Activated CD4-positive, alpha-beta T cell treated with anti-CD3 and anti-CD28 coated beads for 1 hour (primary cell): ENCODE measurements around the gene KRT222.

Source experiments
- DNase-seq: peaks from one replicate; pipeline ENCODE4 v3.0.0-alpha.2; 2020

Gene KRT222

GRCh38 chr17:40664582-40665333 lies at the start of gene KRT222:
TSS of gene KRT222 (minus strand) at chr17:40665177. CDS start at chr17:40665099, 78 bp downstream.
- no peak for DNase-seq

- no peak for DNase-seq
These were observed 49.5 kb upstream of the KRT222 start for GRCh38 chr17:40714473-40714872.

- no peak for DNase-seq
These were observed 42.8 kb upstream of the KRT222 start for GRCh38 chr17:40707745-40708144.

- DNase-seq = no peak
These were observed 40.6 kb upstream of the KRT222 start for GRCh38 chr17:40705584-40705983.

GRCh38 chr17:40703652-40704051 lies 38.7 kb upstream of the KRT222 start, which contains the start of gene KRT24:
TSS of gene KRT24 (minus strand) at chr17:40703752. CDS start at chr17:40703693, 59 bp downstream.
- DNase-seq = no peak

- no peak for DNase-seq
These were observed 37.3 kb upstream of the KRT222 start for GRCh38 chr17:40702271-40702670.

- DNase-seq = no peak
These were observed 34.9 kb upstream of the KRT222 start for GRCh38 chr17:40699853-40700252.

GRCh38 chr17:40699371-40699770 lies 34.4 kb upstream of the KRT222 start:
- no peak for DNase-seq

- no peak for DNase-seq
These were observed 32.3 kb upstream of the KRT222 start for GRCh38 chr17:40697297-40697696.

- no peak for DNase-seq
These were observed 31.7 kb upstream of the KRT222 start for GRCh38 chr17:40696651-40697072.

- DNase-seq = no peak
These were observed 31.0 kb upstream of the KRT222 start for GRCh38 chr17:40695874-40696472.

GRCh38 chr17:40694584-40694983 lies 29.6 kb upstream of the KRT222 start:
- no peak for DNase-seq

GRCh38 chr17:40687106-40687505 lies 22.1 kb upstream of the KRT222 start:
- no peak for DNase-seq

GRCh38 chr17:40686192-40686591 lies 21.2 kb upstream of the KRT222 start:
- no peak for DNase-seq

GRCh38 chr17:40680998-40681397 lies 16.0 kb upstream of the KRT222 start:
- DNase-seq = no peak

GRCh38 chr17:40679523-40679907 lies 14.5 kb upstream of the KRT222 start:
- DNase-seq = no peak

GRCh38 chr17:40678902-40679522 lies 14.0 kb upstream of the KRT222 start:
- DNase-seq = no peak

GRCh38 chr17:40675905-40676304 lies 10.9 kb upstream of the KRT222 start:
- DNase-seq = no peak

- no peak for DNase-seq
These were observed 7.7 kb upstream of the KRT222 start for GRCh38 chr17:40672654-40673053.

GRCh38 chr17:40671282-40671681 lies 6.3 kb upstream of the KRT222 start:
- DNase-seq = no peak

GRCh38 chr17:40666331-40666730 lies 1.4 kb upstream of the KRT222 start:
- DNase-seq = no peak

- no peak for DNase-seq
These were observed 1.7 kb downstream of the KRT222 start for GRCh38 chr17:40663252-40663651.

GRCh38 chr17:40659911-40660310 lies 5.1 kb downstream of the KRT222 start:
- DNase-seq = no peak

- no peak for DNase-seq
These were observed 6.6 kb downstream of the KRT222 start for GRCh38 chr17:40658396-40658795.
